Coronary artery (tissue), 2 donors: ENCODE results near the gene MEST.

ENCODE experiments used
- DNase-seq: peaks from one replicate; pipeline ENCODE4 v3.0.0-alpha.2; 2017; ENCODE audit warnings: low spot score
- H3K27ac ChIP-seq, 2 donors: fragments of 200-600 bp; sonication (generic); one replicate each; pipeline ENCODE4 v1.5.1; 2016 to 2019
- H3K4me3 ChIP-seq: fragments of 200-600 bp; sonication (generic); 2 replicates; pipeline ENCODE4 v1.5.1; 2016; ENCODE audit warnings: mild to moderate bottlenecking, moderate library complexity
- TF ChIP-seq, protein P1 (sequence below): fragments of 200-600 bp; sonication (generic); IDR thresholded peaks from one replicate; pipeline ENCODE4 v1.5.1; 2019; ENCODE audit warnings: antibody characterized with exemption

MEST gene

DNA sequence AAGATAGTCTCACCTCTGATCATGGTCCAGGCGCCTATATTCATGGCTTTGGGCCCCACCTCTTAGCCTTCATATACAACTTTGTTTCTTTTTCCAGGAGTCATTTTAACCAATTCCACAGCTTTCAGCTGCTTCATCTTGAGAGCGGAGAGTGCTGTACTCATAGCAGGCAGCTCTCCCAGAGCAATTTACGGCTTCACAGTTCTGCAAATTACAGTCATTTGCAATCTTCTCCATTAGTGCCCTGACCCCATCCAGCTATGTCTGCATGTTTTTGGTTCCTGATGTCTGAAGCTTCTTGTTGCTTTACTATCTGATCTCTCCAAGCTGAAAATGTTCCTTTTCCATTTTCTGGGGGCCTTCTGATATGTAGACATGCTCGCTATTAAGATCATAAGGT is 18.0 kb upstream of the MEST start:
- Histone ChIP-seq H3K4me3 (no peak overlapping the region), H3K27ac (no peak overlapping the region)
- TF ChIP-seq, protein P1, sequence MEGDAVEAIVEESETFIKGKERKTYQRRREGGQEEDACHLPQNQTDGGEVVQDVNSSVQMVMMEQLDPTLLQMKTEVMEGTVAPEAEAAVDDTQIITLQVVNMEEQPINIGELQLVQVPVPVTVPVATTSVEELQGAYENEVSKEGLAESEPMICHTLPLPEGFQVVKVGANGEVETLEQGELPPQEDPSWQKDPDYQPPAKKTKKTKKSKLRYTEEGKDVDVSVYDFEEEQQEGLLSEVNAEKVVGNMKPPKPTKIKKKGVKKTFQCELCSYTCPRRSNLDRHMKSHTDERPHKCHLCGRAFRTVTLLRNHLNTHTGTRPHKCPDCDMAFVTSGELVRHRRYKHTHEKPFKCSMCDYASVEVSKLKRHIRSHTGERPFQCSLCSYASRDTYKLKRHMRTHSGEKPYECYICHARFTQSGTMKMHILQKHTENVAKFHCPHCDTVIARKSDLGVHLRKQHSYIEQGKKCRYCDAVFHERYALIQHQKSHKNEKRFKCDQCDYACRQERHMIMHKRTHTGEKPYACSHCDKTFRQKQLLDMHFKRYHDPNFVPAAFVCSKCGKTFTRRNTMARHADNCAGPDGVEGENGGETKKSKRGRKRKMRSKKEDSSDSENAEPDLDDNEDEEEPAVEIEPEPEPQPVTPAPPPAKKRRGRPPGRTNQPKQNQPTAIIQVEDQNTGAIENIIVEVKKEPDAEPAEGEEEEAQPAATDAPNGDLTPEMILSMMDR = no peak
- DNase-seq = no peak

DNA sequence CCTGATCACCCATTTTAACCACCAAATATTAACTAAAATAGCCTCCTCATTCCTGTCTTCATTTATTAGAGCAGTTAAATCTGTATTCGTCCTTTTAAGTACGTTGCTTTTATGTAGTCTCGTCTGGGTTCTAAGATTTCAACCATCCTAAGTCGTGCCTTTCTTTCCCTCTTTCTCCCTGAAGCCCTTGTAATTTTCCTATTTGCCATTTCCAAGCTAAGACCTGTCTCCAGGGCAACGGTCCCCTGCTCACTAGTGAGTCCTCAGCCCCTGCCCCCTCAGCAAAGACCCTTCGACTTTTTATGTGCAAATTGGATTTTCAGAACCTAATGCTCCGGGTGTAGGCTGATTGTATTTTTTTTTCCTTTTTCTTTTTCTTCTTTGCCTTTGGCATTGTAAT is 16.1 kb upstream of the MEST start:
- Histone ChIP-seq H3K4me3 (no peak overlapping the region), H3K27ac (no peak overlapping the region)
- no peak for DNase-seq
- TF ChIP-seq, protein P1 = no peak

DNA sequence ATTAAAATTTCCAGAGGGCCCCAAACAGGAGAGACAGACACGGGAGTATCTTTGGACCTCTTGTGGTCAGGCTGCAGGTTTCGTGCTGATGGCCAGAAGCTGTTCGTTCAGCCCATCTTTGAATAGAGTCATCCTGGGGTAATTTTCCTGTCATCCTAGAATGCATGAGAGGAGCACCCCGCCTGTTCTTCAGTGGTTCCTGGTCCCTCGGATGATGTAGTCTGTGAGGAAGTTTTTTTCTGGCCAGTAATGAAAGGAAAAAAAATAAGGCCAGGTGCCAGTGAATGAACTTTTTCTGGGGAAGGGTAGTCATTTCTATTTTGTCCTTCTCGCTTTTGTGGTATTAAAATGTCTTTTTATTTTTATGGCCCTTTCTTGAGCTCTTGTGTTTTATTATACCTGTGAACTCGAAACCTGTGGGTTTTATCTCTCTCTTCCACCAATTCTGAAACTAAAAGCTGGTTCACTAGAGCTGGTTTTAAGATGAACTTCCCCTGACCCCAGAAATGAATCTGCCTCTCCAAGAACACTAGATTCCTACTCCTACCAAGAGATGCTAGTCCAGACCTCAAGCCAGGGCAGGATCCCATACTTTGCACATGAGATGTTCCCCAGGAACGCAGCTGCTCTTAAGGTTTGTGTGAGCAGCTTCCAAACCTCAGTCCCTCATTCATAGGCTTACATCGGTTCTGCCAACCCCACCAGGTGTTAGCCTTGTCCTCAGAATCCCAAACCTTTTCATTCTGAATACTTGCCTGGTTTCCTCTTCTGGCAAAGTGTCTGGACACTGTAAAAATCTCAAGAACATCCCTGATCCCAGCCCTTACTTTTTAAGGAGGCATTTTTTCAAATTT is 15.4 kb upstream of the MEST start:
- H3K4me3 ChIP-seq = no peak overlapping the region
- DNase-seq = no peak
- H3K27ac ChIP-seq = no peak overlapping the region
- TF ChIP-seq, protein P1 = no peak

DNA sequence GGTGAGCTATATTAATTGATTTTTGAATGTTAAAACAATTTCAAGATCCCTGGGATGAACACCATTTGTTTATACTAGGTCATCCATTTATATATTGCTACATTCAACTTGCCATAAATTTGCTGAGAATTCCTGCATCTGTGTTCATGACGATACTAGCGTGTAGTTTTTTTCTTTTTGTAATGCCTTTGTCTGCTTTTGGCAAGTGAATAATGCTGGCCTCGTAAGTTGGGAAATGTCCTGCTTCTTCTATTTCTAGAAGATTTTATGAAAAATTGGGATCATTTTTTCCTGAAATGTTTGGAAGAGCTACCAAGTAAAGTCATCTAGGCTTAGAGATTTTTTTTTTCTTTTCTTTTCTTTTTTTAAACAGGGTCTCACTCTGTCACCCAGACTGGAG is 12.9 kb upstream of the MEST start:
- Histone ChIP-seq H3K27ac (no peak overlapping the region), H3K4me3 (no peak overlapping the region)
- TF ChIP-seq, protein P1 = no peak
- DNase-seq = no peak

DNA sequence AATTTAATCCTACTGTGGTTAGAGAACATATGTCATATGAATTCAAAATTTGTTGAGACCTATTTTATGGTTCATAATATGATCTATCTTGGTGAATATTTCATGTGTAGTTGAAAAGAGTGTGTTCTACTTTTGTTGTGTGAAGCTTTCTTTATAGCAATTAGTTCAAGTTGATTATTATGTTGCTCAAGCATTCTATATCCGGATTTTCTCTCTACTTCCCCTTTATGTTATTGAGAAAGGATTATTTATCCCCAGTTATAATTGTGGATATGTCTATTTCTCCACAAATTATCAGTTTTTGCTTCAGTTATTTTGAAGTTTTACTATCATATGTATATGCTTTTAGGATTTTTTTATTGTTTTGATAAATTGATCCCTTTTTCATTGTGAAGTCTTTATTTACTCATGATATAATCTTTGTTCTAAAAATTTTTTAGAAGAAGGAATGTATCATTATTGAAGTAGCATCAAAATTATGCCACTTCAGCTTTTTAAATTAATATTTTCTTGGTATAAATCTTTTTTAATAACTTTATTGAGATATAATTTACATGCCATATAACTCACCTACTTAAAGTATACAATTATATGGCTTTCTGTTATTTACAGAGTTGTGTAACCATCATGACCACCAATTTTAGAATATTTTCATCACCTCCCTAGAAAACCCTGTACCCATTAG is 12.0 kb upstream of the MEST start:
- Histone ChIP-seq H3K4me3 (no peak overlapping the region), H3K27ac (no peak overlapping the region)
- no peak for DNase-seq
- TF ChIP-seq, protein P1 = no peak

DNA sequence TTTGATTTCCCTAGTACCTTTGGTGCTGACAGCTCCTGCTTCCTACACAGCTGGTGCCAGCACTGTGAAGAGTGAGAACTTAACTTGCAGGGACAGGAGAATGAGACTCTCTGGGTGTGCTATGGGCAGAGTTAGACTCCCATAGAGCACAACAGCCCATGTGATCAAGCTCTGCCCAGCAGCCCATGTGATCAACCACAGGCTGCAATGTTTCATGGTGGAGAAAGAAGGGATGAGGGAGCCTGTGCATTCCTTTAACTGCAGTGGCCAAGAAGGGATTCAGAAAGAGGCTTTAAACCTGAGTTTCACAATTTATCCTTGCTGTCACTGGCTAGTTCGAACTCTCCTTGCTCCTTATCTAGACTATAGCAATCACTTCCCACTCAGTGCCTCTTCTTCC is 10.0 kb upstream of the MEST start:
- H3K4me3 ChIP-seq = no peak overlapping the region

More for the DNA sequence above, 10.0 kb upstream of the MEST start:
- no peak overlapping the region for H3K27ac ChIP-seq
- TF ChIP-seq, protein P1 = no peak
- DNase-seq = no peak
